Sigmoid colon (tissue), 4 donors: ENCODE measurements around the gene DCHS1.

Experiments
- CTCF ChIP-seq, 4 experiments: fragments of 450-650 bp in 3 of 4; fragments of 200-600 bp in 1 of 4; IDR thresholded peaks; one replicate each; pipeline ENCODE4 v1.5.1; 2016 to 2019; ENCODE audit warnings: antibody characterized with exemption in 4 of 4, mild to moderate bottlenecking in 3 of 4, moderate library complexity in 2 of 4
- EP300 ChIP-seq, 4 donors: sonication (generic); formaldehyde crosslinking; IDR thresholded peaks; one replicate each; pipeline ENCODE4 v1.6.1; 2017; ENCODE audit warnings: antibody characterized with exemption in 4 of 4
- POLR2AphosphoS5 ChIP-seq, 4 donors: sonication (generic); formaldehyde crosslinking; IDR thresholded peaks; one replicate each; pipeline ENCODE4 v1.6.1; 2017; ENCODE audit warnings: antibody characterized with exemption in 4 of 4

GRCh38 chr11:6650104-6650503, 5.5 kb downstream of the DCHS1 start:
- TF ChIP-seq CTCF (IDR thresholded peaks at IDR 0.05) (no peak), POLR2AphosphoS5 (IDR thresholded peaks at IDR 0.05) (no peak), EP300 (IDR thresholded peaks at IDR 0.05) (no peak)
